Right lobe of liver (tissue), 6 donors: ENCODE measurements around the gene KCNQ1. TPM values are rescaled to one million over a fixed set of nuclear protein-coding genes. Genes with fewer than 3 reads are reported as not detected.

Source experiments
- ATAC-seq, 4 donors: fragments of 200-7000 bp; cut with Tn5 transposase; one replicate each; pipeline ENCODE4 v1.9.1; 2020; ENCODE audit warnings: mild to moderate bottlenecking in 4 of 4, moderate library complexity in 4 of 4
- DNase-seq, 3 donors: peaks; one replicate each; pipeline ENCODE4 v3.0.0-alpha.2; 2020
- H3K27ac ChIP-seq, 3 donors: fragments of 200-600 bp; one replicate each; pipeline ENCODE4 v1.8.0; 2022
- H3K27me3 ChIP-seq, 2 donors: fragments of 200-600 bp; one replicate each; pipeline ENCODE4 v1.8.0; 2022
- H3K36me3 ChIP-seq, 4 donors: fragments of 200-600 bp; sonication (generic) in 1 of 4; one replicate each; pipeline versions ENCODE4 v1.5.1 to v1.8.0; 2017 to 2022; ENCODE audit warnings: control low read depth in 1 of 4
- H3K4me1 ChIP-seq, 4 donors: fragments of 200-600 bp; sonication (generic) in 1 of 4; one replicate each; pipeline versions ENCODE4 v1.5.1 to v1.8.0; 2017 to 2022; ENCODE audit warnings: control low read depth in 1 of 4
- H3K4me3 ChIP-seq, 3 donors: fragments of 200-600 bp; one replicate each; pipeline ENCODE4 v1.8.0; 2022
- H3K9me3 ChIP-seq, 4 donors: fragments of 200-600 bp; sonication (generic) in 1 of 4; one replicate each; pipeline versions ENCODE4 v1.5.1 to v1.8.0; 2017 to 2022; ENCODE audit warnings: control low read depth in 1 of 4
- CTCF ChIP-seq, 4 donors: fragments of 200-600 bp in 3 of 4; fragments of 450-650 bp in 1 of 4; IDR thresholded peaks; one replicate each; pipeline versions ENCODE4 v1.5.1 to v1.8.0; 2016 to 2022; ENCODE audit warnings: antibody characterized with exemption in 4 of 4, mild to moderate bottlenecking in 2 of 4
- POLR2A ChIP-seq: fragments of 450-650 bp; IDR thresholded peaks from one replicate; pipeline ENCODE4 v1.6.1; 2017; ENCODE audit warnings: antibody characterized with exemption, mild to moderate bottlenecking
- WGBS: methylation state at CpG from one replicate; pipeline ENCODE4 v1.1.6; 2018; ENCODE audit warnings: low coverage, low lambda C conversion rate; ENCODE audit not compliant: insufficient coverage; ENCODE audit errors: missing lambda C conversion rate; 5-methylcytosine and 5-hydroxymethylcytosine counted together
- intact Hi-C, 2 donors: fragments of 100-400 bp; cut with DNase I; formaldehyde crosslinking; loops; one replicate each; pipeline versions ENCODE4 v1.11.2 to v1.14.1; 2022
- total RNA-seq, 6 experiments: library from RNA; depleted of rRNA in 2 of 6; stranded (reverse); fragments of >200 nt in 2 of 6; fragmentation: NEBNext Ultra II Directional in 3 of 6; extraction: Animal tissue kit (Norgen Biotek cat#: 25700) in 3 of 6; gene quantifications; one replicate each; pipeline versions ENCODE4 v1.1.0 to v1.2.4, GENCODE V29; 2016 to 2023
- donor health status: DM: no; HTN: yes; CAD: no.
- donor health status: DM: no; HTN: no; CAD: no.
- donor health status: DM: no; HTN: no; CAD: no.
- donor health status: DM: no; HTN: yes; CAD: no.
- donor health status: DM: no; HTN: yes; CAD: no.

Gene KCNQ1
- total RNA-seq, 6 experiments from 2014 or later, result 0.61 to 2.4 (median 1.8) TPM

GRCh38 chr11:2408671-2409070, 36.1 kb upstream of the KCNQ1 start:
- no peak overlapping the region for H3K27ac ChIP-seq
- TF ChIP-seq POLR2A, result no peak
- no peak for TF ChIP-seq CTCF (IDR thresholded peaks at IDR 0.05)
- no peak for ATAC-seq
- no peak for DNase-seq
- H3K4me1 ChIP-seq, result no peaks in the 10 kb centered on the region
- H3K4me3 ChIP-seq, result no peak overlapping the region
- H3K9me3 ChIP-seq, result no peaks in the 10 kb centered on the region
- no CpG with 5 or more reads among the region's 11 CpGs for WGBS
- intact Hi-C loops, result loop anchor here in 1 of 2 donors (5.0 kb wide), 1 partner anchor 101 kb away; no protein-coding TSS in a partner anchor
- no peaks in the 10 kb centered on the region for H3K27me3 ChIP-seq
- no peaks in the 10 kb centered on the region for H3K36me3 ChIP-seq

- no peaks in the 10 kb centered on the region for H3K4me1 ChIP-seq
- no peaks in the 10 kb centered on the region for H3K9me3 ChIP-seq
- no peaks in the 10 kb centered on the region for H3K36me3 ChIP-seq
- intact Hi-C loops, result loop anchor here in 1 of 2 donors (5.0 kb wide), 1 partner anchor 102 kb away; no protein-coding TSS in a partner anchor
- H3K27ac ChIP-seq, result no peak overlapping the region
- DNase-seq (no peak), ATAC-seq (no peak)
- no peak overlapping the region for H3K4me3 ChIP-seq
- TF ChIP-seq POLR2A (no peak), CTCF (IDR thresholded peaks at IDR 0.05) (no peak)
- no peaks in the 10 kb centered on the region for H3K27me3 ChIP-seq
- 60% methylated on average over 10 of the region's 16 CpGs for WGBS
These were observed 35.7 kb upstream of the KCNQ1 start for GRCh38 chr11:2409126-2409525.

- DNase-seq (no peak), ATAC-seq (no peak)
- Histone ChIP-seq H3K4me1 (no peaks in the 10 kb centered on the region), H3K27ac (no peak overlapping the region), H3K4me3 (no peak overlapping the region), H3K36me3 (no peaks in the 10 kb centered on the region), H3K27me3 (no peaks in the 10 kb centered on the region), H3K9me3 (no peaks in the 10 kb centered on the region)
- 39% methylated on average over 9 of the region's 42 CpGs for WGBS
- intact Hi-C loops, result loop anchor here in 1 of 2 donors (5.0 kb wide), 1 partner anchor 103 kb away; no protein-coding TSS in a partner anchor
- no peak for TF ChIP-seq CTCF (IDR thresholded peaks at IDR 0.05)
- no peak for TF ChIP-seq POLR2A
These were observed 35.0 kb upstream of the KCNQ1 start for GRCh38 chr11:2409611-2410468.

GRCh38 chr11:2410616-2411015, 34.2 kb upstream of the KCNQ1 start:
- no peak overlapping the region for H3K27ac ChIP-seq
- no peaks in the 10 kb centered on the region for H3K36me3 ChIP-seq
- H3K9me3 ChIP-seq, result no peaks in the 10 kb centered on the region
- ATAC-seq (no peak), DNase-seq (no peak)
- no peak overlapping the region for H3K4me3 ChIP-seq
- TF ChIP-seq POLR2A (no peak), CTCF (IDR thresholded peaks at IDR 0.05) (no peak)
- intact Hi-C loops, result no loop called here
- H3K4me1 ChIP-seq, result no peaks in the 10 kb centered on the region
- 60% methylated on average over 2 of the region's 9 CpGs for WGBS
- H3K27me3 ChIP-seq, result no peaks in the 10 kb centered on the region
